ENCODE data around the gene GOLGA6L24.
"Not testable (repeated sequence)": the region's sequence is repeated elsewhere in the genome, so short reads cannot be mapped to it uniquely, and the experiment has no call there.

Gene GOLGA6L24, protein sequence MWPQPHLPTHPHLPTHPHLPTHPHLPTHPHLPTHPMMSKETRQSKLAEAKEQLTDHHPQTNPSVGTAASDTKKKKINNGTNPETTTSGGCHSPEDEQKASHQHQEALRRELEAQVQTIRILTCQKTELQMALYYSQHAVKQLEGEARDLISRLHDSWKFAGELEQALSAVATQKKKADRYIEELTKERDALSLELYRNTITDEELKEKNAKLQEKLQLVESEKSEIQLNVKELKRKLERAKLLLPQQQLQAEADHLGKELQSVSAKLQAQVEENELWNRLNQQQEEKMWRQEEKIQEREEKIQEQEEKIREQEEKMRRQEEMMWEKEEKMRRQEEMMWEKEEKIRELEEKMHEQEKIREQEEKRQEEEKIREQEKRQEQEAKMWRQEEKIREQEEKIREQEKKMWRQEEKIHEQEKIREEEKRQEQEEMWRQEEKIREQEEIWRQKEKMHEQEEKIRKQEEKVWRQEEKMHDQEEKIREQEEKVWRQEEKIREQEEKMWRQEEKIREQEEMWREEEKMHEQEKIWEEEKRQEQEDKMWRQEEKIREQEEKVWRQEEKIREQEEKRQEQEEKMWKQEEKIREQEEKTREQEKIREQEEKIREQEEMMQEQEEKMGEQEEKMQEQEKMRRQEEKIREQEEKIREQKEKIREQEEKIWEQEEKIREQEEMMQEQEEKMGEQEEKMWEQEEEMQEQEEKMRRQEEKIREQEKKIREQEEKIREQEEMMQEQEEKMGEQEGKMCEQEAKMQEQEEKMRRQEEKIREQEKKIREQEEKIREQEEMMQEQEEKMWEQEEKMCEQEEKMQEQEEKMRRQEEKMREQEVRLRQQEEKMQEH

DNA sequence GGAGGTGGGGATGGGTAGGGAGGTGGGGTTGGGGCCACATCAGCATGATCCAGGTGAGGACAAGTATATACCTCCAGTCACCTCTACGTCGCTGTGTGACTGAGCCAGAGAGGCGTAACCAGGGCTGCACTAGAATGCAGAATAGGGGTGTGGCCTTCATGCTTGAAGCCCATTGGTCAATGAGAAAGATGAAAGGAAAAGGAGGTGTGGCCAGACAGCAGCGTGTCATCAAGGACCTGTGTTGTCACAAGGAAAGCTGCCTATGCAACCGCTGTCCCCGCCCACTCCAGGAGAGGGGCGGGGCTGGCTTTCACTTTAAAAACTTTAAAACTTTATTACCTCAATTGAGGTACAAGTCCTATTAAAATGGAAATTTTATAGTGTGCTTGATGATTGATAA, at the start of gene GOLGA6L24:
Gene GOLGA6L24 (minus strand): TSS at position 101 of the 400 bp plus-strand sequence. CDS start 61 bp downstream, at position 40.
- DNase-seq (ENCODE audit: extremely low read depth in 1 of 2, low read depth in 1 of 2), result not testable (repeated sequence)

DNA sequence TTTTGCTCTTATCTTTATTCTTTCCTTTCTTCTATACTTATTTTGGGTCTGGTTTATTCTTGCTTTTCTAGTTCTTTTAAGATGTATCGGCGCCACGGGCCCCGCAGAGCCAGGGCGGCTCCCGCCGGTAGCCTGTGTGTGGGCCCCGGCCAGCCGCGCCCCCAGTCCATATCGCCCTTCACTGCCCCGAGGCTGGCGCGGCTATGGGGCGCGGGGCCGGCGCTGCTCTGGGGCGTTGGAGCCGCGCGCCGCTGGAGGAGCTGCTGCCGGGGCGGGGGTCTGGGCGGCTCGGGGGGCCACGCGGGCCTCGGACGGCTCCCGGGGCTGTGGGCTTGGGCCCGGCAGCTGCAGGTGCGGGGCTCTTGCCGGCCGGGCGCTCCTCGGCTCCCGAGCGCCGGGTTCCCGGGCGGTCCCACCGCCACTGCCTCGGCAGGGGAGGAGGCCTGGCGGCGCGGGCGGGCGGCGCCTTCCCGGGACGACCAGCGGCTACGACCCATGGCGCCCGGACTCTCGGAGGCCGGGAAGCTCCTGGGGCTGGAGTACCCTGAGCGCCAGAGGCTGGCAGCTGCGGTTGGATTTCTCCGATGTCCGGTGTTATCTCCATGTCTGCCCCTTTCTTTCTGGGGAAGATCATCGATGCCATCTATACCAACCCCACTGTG, 45.0 kb upstream of the GOLGA6L24 start:
- DNase-seq (ENCODE audit: extremely low read depth in 1 of 2, low read depth in 1 of 2), result not testable (repeated sequence)

DNA sequence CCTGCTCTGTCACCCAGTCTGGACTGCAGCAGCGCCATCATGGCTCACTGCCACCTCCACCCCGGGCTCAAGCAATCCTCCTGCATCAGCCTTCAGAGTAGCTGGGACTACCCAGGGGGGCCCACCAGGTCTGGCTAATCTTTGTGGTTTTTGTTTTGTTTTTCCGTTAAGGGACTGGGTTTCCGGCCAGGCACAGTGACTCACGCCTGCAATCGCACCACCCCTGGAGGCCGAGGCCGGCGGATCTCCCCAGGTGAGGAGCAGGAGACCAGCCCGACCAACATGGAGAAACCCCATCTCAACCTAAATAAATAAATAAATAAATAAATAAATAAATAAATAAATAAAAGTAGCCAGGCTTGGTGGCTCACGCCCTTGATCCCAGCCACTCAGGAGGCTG, 38.1 kb upstream of the GOLGA6L24 start:
- DNase-seq (ENCODE audit: extremely low read depth in 1 of 2, low read depth in 1 of 2), result not testable (repeated sequence)

DNA sequence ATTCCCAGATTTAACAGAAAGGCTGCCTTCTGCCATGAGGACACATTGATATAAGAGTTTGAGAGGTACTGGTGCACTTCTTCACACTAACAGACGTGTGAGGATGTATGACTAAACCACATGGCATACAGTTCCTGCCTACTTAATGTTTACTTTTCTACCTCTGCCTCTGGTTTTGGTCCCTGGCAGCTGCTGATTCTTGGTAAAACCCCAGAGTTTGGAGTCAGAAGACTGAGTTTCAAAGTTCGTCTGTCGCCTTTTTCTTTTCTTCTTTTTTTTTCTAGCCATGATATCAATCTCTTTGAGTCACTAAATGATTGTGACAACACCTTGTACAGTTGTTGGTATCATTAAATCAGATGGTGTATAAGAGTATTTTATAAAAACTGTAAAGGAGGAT, 22.2 kb upstream of the GOLGA6L24 start:
- DNase-seq (ENCODE audit: extremely low read depth in 1 of 2, low read depth in 1 of 2), result not testable (repeated sequence)

DNA sequence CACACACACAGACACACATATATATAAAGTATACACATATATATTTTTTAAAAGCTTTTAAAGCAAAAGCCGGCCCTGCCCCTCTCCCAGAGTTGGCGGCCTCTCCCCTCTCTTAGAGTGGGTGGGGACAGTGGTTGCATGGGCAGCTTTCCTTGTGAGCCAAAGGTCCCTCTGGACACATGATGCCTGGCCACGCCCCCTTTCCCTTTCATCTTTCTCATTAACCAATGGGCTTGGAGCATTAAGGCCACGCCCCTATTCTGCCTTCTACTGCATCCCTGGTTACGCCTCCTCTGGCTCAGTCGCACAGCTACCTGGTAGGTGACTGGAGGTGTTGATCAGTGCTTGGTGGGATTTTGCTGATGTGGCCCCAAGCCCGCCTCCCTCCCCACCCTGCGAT, 20.5 kb upstream of the GOLGA6L24 start, which contains the start of gene GOLGA8F:
Gene GOLGA8F (plus strand): TSS at position 301 of the 400 bp plus-strand sequence. CDS start 98 bp downstream, at position 399.
- DNase-seq (ENCODE audit: extremely low read depth in 1 of 2, low read depth in 1 of 2), result not testable (repeated sequence)

DNA sequence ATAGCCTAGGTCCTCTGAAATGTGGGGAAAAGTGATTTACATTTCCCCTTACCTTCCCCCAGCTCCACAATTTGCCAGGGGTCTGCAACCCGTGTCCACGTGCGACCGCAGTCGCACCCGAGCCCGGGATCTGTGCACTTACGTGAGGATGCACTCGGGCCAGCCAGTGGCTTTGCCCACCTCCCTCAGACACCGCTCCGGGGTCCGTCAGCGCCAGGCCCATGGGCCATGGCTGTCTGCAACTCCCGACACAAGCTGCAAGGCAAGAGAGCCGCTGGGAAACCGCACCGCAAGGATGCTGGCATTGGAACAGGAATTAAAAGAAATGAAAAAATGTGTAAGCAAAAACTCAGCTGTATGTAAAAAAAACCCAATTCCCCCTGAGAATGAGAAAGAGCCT, 7.6 kb upstream of the GOLGA6L24 start:
- not testable (repeated sequence) for DNase-seq (ENCODE audit: extremely low read depth in 1 of 2, low read depth in 1 of 2)

DNA sequence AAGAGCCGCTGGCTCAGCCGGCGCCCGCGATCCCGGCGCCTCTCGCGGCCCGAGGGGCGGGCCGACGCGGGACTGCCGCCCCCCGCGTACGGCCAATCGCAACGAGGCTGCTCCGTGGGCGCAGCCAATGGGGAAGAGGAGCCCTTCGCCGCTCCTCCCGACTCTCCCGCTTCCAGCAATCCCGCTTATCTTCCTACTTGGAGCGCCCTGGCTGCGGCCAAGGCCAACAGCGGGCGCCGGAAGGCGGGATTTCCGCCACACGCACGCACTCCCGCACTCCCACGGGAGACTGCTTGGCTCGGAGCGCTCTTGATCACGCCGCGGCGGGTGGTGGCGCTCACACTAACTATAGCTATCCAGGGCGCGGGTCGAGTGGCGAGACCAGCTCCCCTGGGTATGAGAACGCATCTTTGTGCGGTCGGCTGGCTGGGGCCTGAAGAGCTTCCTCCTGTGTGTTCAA, 35.7 kb downstream of the GOLGA6L24 start, which contains the start of gene HERC2:
Gene HERC2 (minus strand): TSS at position 51 of the 460 bp plus-strand sequence. CDS start 746 bp downstream, outside the sequence.
- DNase-seq (ENCODE audit: extremely low read depth in 1 of 2, low read depth in 1 of 2), result not testable (repeated sequence)

DNA sequence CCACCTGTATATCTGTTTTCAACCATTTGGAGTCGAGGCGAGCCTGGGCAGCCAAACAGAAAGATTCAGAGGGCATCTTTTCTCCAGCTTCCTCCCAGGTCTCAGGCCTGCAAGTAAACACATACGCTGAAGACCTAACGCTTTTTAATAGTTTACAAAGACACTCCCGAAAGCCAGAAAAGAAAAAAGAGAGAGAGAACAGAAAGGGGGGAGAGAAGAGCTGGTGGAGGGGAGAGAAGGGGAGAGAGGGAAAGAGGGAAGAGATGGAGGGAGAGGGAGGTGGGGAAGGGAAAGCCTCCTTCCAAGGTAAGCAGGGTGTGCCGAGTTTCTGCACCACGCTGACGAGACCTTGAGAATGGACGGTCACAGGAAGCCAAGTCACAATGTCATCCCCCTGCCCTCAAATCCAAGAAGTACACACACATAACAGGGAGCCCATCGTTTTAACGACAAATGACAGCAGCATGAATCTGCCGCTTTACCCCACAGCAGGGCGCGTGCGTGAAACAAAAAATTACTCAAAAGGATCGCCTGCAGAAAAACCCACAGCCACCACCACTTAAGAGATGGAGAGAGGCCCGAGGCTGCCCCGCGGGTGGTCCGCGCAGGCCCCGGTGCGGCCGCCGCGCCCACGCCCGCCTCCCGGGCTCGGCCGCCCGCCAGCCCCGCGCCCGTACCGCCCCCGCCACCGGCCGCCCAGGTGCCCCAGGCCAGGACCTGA, 36.4 kb downstream of the GOLGA6L24 start:
- peak in 1 of 2 donors; percentile 9 for DNase-seq (ENCODE audit: extremely low read depth in 1 of 2, low read depth in 1 of 2)

DNA sequence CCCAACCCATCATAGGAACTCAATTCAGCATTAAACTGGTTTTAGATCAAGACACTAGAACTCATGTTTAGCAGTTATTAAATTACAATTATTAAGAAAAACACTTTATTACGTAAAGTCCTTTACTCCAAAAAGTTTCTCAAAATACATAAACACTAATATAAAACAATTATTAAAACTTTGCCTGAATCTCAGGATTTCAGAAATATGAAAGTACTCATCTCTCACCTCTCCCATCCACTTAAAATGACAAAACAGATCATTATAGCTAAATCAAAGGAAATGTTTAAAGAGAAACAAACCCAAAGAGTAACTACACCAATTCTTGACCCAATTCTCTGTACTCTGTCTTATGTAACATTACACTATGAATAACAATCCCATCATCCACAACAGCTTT, 38.2 kb downstream of the GOLGA6L24 start:
- not testable (repeated sequence) for DNase-seq (ENCODE audit: extremely low read depth in 1 of 2, low read depth in 1 of 2)

DNA sequence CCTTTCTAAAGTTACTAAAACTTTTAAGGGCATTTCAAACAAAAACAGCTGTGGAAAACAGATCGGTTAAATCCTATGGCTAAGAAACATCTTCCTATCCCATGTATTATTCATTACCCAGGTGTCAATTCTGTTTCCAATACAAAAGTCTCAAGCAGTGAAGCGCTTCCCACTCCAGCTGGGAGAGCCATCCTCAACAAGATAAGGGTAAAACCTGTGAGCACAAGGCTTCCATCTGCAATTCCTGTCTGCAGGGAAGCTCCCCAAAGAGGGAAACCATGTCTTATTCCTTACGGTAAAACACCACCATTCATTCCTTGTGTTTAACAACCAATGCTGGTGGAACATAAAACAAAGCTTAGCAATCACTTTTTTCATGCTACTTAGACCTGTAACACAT, 39.1 kb downstream of the GOLGA6L24 start:
- not testable (repeated sequence) for DNase-seq (ENCODE audit: extremely low read depth in 1 of 2, low read depth in 1 of 2)

DNA sequence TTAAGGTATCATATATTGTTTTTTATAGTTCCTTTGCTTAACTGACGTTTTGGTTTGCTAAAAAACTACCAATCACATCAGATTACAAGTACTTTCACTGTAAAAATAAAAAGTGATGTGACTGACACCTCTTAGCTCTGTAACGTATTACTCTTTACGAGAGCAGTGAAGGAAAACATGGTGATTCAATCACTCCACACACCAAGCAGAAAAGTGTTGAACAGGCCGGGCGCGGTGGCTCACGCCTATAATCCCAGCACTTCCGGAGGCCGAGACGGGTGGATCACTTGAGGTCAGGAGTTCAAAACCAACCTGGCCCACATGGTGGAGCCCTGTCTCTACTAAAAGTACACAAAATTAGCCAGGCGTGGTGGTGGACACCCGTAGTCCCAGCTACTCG, 39.8 kb downstream of the GOLGA6L24 start:
- not testable (repeated sequence) for DNase-seq (ENCODE audit: extremely low read depth in 1 of 2, low read depth in 1 of 2)

DNA sequence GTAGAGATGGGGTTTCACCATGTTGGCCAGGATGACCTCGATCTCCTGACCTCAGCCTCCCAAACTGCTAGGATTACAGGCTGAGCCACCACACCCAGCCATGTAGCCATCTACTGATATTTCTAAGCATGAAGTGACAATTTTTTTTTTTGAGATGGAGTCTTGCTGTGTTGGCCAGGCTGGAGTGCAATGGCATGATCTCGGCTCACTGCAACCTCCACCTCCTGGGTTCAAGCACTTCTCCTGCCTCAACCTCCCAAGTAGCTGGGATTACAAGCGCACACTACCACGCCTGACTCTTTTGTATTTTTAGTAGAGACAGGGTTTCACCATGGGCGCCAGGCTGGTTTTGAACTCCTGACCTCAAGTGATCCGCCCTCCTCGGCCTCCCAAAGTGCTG, 40.9 kb downstream of the GOLGA6L24 start:
- DNase-seq (ENCODE audit: extremely low read depth in 1 of 2, low read depth in 1 of 2), result not testable (repeated sequence)

DNA sequence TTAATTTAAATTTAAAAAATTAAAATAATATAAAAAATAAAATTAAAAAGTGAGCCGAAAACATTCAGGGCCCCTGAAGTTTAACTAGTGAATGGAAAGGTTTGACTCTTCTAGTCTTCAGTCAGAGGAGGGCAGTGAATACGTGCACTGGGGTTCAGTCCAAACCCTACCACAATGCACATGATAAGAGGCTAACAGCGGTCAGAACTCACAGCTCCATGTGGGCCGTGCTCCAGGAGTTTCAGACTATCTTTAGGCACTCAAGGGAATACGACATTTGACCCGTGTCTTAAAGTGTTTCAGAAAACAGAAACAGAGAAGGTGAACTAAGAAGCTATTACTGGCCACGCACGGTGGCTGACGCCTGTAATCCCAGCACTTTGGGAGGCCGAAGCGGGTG, 47.4 kb downstream of the GOLGA6L24 start:
- DNase-seq (ENCODE audit: extremely low read depth in 1 of 2, low read depth in 1 of 2), result not testable (repeated sequence)

DNA sequence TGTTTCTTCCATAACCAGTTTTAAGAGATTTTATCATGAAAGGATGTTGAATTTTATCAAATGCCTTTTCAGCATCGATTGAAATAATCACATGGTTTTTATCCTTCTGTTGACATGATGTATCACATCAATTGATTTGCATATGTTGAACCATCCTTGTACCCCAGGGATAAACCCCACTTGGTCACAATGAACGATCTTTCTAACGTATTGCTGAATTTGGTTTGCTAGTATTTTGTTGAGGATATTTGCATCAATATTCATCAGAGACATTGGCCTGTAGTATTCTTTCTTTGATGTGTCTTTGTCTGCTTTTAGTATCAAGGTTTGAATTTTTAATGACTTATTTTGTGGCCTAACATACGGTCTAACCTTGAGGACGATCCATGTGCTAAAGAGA, 49.2 kb downstream of the GOLGA6L24 start:
- DNase-seq (ENCODE audit: extremely low read depth in 1 of 2, low read depth in 1 of 2), result not testable (repeated sequence)
